ENCODE measurements around the gene LDHB.

LDHB gene

GRCh38 chr12:21614506-21614905 is 43.1 kb downstream of the LDHB start:
- H3K9me3 ChIP-seq (ENCODE audit: control insufficient read depth, insufficient read depth, low read length), result no peaks in the 10 kb centered on the region
- H3K27ac ChIP-seq (ENCODE audit: low read depth, low read length), result no peak overlapping the region
- no peaks in the 10 kb centered on the region for H3K4me1 ChIP-seq (ENCODE audit: control insufficient read depth, low read length)
- 0 out of 2 replicates have a peak, but pooled peaks cover 7% of the 10 kb centered on the region for H3K27me3 ChIP-seq (ENCODE audit: control insufficient read depth, low read length)
- H3K79me2 ChIP-seq (ENCODE audit: control insufficient read depth, low read length), result no peaks in the 10 kb centered on the region
- no peaks in the 10 kb centered on the region for H4K20me1 ChIP-seq (ENCODE audit: control insufficient read depth, insufficient read depth, low read depth, low read length)
- no peak overlapping the region for H3K4me2 ChIP-seq (ENCODE audit: low read length)
- H3K4me3 ChIP-seq (ENCODE audit: low read length), result no peak overlapping the region
- no peaks in the 10 kb centered on the region for H3F3A ChIP-seq (ENCODE audit: control insufficient read depth, insufficient read depth)
- H3K9me2 ChIP-seq (replicated peaks; ENCODE audit: control insufficient read depth, low read length), result no peaks in the 10 kb centered on the region
- TF ChIP-seq CTCF (IDR thresholded peaks at IDR 0.05; ENCODE audit: low read depth, low read length, poor library complexity, severe bottlenecking) (no peak), EZH2phosphoT487 (IDR thresholded peaks at IDR 0.05; ENCODE audit: borderline replicate concordance, low read length) (no peak)
- no peaks in the 10 kb centered on the region for H3K36me3 ChIP-seq (ENCODE audit: control insufficient read depth, low read length)

GRCh38 chr12:21613931-21614330 is 43.7 kb downstream of the LDHB start:
- H3K9me2 ChIP-seq (replicated peaks; ENCODE audit: control insufficient read depth, low read length), result no peaks in the 10 kb centered on the region
- H3K9me3 ChIP-seq (ENCODE audit: control insufficient read depth, insufficient read depth, low read length), result no peaks in the 10 kb centered on the region
- 0 out of 2 replicates have a peak, but pooled peaks cover 7% of the 10 kb centered on the region for H3K27me3 ChIP-seq (ENCODE audit: control insufficient read depth, low read length)
- TF ChIP-seq CTCF (IDR thresholded peaks at IDR 0.05; ENCODE audit: low read depth, low read length, poor library complexity, severe bottlenecking), result no peak
- H3K36me3 ChIP-seq (ENCODE audit: control insufficient read depth, low read length), result no peaks in the 10 kb centered on the region
- H3K79me2 ChIP-seq (ENCODE audit: control insufficient read depth, low read length), result no peaks in the 10 kb centered on the region
- H3F3A ChIP-seq (ENCODE audit: control insufficient read depth, insufficient read depth), result no peaks in the 10 kb centered on the region
- no peak overlapping the region for H3K27ac ChIP-seq (ENCODE audit: low read depth, low read length)
- no peak overlapping the region for H3K4me2 ChIP-seq (ENCODE audit: low read length)
- H3K4me3 ChIP-seq (ENCODE audit: low read length), result no peak overlapping the region
- H3K4me1 ChIP-seq (ENCODE audit: control insufficient read depth, low read length), result no peaks in the 10 kb centered on the region
- H4K20me1 ChIP-seq (ENCODE audit: control insufficient read depth, insufficient read depth, low read depth, low read length), result no peaks in the 10 kb centered on the region

- Histone ChIP-seq H3K27ac (ENCODE audit: low read depth, low read length) (no peak overlapping the region), H3K9me3 (ENCODE audit: control insufficient read depth, insufficient read depth, low read length) (no peaks in the 10 kb centered on the region), H3K79me2 (ENCODE audit: control insufficient read depth, low read length) (no peaks in the 10 kb centered on the region), H3K9me2 (replicated peaks; ENCODE audit: control insufficient read depth, low read length) (no peaks in the 10 kb centered on the region), H3F3A (ENCODE audit: control insufficient read depth, insufficient read depth) (no peaks in the 10 kb centered on the region), H3K4me3 (ENCODE audit: low read length) (no peak overlapping the region), H3K36me3 (ENCODE audit: control insufficient read depth, low read length) (no peaks in the 10 kb centered on the region), H3K4me1 (ENCODE audit: control insufficient read depth, low read length) (peaks cover 4% of the 10 kb centered on the region; the same call in 1 of the 2 replicates), H3K27me3 (ENCODE audit: control insufficient read depth, low read length) (peaks cover 13% of the 10 kb centered on the region; the same call in 1 of the 2 replicates), H4K20me1 (ENCODE audit: control insufficient read depth, insufficient read depth, low read depth, low read length) (no peaks in the 10 kb centered on the region), H3K4me2 (ENCODE audit: low read length) (no peak overlapping the region)
- TF ChIP-seq EZH2phosphoT487 (IDR thresholded peaks at IDR 0.05; ENCODE audit: borderline replicate concordance, low read length), result no peak
- no peak for TF ChIP-seq CTCF (IDR thresholded peaks at IDR 0.05; ENCODE audit: low read depth, low read length, poor library complexity, severe bottlenecking)
Measured at GRCh38 chr12:21608196-21608595, 49.4 kb downstream of the LDHB start.
